Left ventricle myocardium inferior (tissue), 1 donor: ENCODE data around the gene TUBB2B. TPM values are rescaled to one million over a fixed set of nuclear protein-coding genes. Genes with fewer than 3 reads are reported as not detected.
"Not testable (repeated sequence)": the region's sequence is repeated elsewhere in the genome, so short reads cannot be mapped to it uniquely, and the experiment has no call there.

Experiments
- DNase-seq: peaks from one replicate; pipeline ENCODE4 v3.0.0-alpha.2; 2020
- H3K27ac ChIP-seq: fragments of 200-600 bp; replicated peaks from 2 replicates; pipeline ENCODE4 v1.8.0; 2021
- H3K27me3 ChIP-seq: fragments of 200-600 bp; 2 replicates; pipeline ENCODE4 v1.8.0; 2021; ENCODE audit warnings: low read depth
- H3K36me3 ChIP-seq: fragments of 200-600 bp; 2 replicates; pipeline ENCODE4 v1.8.0; 2021
- H3K4me1 ChIP-seq: fragments of 200-600 bp; 2 replicates; pipeline ENCODE4 v1.8.0; 2021
- H3K4me3 ChIP-seq: fragments of 200-600 bp; 2 replicates; pipeline ENCODE4 v1.8.0; 2021; ENCODE audit warnings: mild to moderate bottlenecking, moderate library complexity
- H3K9me3 ChIP-seq: fragments of 200-600 bp; replicated peaks from 2 replicates; pipeline ENCODE4 v1.8.0; 2021
- intact Hi-C: fragments of 100-400 bp; cut with micrococcal nuclease; formaldehyde crosslinking; loops from one replicate; pipeline ENCODE4 v1.11.0; 2022
- total RNA-seq: library from RNA; stranded (reverse); fragmentation: NEBNext Ultra II Directional; extraction: Animal tissue kit (Norgen Biotek cat#: 25700); gene quantifications from one replicate; pipeline ENCODE4 v1.2.1, GENCODE V29; 2021
- TF ChIP-seq, protein P1 (sequence below): fragments of 200-600 bp; IDR thresholded peaks from 2 replicates; pipeline ENCODE4 v1.8.0; 2021; ENCODE audit warnings: antibody characterized with exemption, mild to moderate bottlenecking, borderline replicate concordance
- donor health status: DM: no; HTN: yes; CAD: no; lungs with severe emphysema.

TUBB2B gene
- total RNA-seq, 1 donor from 2014 or later = 1.4 TPM

DNA sequence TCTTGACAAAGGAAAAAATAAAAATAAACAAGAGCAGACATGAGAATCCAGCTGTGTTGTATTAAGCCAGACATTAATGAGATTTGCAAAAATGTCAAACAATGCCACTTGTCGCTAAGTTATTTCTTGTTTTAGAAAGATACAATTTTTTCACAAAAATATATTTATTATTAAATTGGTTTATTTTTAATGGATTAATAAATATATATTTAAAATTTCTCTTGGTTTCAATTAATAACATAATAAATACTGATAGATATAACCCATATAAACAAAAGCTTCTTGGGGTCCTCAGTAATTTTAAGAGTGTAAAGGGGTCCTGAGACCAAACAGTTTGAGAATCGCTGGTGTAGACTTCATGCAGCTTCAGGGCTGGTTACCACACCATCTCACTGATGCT, 26.1 kb downstream of the TUBB2B start:
- TF ChIP-seq, protein P1, sequence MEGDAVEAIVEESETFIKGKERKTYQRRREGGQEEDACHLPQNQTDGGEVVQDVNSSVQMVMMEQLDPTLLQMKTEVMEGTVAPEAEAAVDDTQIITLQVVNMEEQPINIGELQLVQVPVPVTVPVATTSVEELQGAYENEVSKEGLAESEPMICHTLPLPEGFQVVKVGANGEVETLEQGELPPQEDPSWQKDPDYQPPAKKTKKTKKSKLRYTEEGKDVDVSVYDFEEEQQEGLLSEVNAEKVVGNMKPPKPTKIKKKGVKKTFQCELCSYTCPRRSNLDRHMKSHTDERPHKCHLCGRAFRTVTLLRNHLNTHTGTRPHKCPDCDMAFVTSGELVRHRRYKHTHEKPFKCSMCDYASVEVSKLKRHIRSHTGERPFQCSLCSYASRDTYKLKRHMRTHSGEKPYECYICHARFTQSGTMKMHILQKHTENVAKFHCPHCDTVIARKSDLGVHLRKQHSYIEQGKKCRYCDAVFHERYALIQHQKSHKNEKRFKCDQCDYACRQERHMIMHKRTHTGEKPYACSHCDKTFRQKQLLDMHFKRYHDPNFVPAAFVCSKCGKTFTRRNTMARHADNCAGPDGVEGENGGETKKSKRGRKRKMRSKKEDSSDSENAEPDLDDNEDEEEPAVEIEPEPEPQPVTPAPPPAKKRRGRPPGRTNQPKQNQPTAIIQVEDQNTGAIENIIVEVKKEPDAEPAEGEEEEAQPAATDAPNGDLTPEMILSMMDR = no peak
- no peak for DNase-seq
- no peak overlapping the region for H3K4me3 ChIP-seq
- peaks cover 15% of the 10 kb centered on the region for H3K27me3 ChIP-seq
- H3K27ac ChIP-seq = no peak overlapping the region
- no peaks in the 10 kb centered on the region for H3K4me1 ChIP-seq
- intact Hi-C loops = no loop called here
- H3K9me3 ChIP-seq = peaks cover 21% of the 10 kb centered on the region
- no peaks in the 10 kb centered on the region for H3K36me3 ChIP-seq

DNA sequence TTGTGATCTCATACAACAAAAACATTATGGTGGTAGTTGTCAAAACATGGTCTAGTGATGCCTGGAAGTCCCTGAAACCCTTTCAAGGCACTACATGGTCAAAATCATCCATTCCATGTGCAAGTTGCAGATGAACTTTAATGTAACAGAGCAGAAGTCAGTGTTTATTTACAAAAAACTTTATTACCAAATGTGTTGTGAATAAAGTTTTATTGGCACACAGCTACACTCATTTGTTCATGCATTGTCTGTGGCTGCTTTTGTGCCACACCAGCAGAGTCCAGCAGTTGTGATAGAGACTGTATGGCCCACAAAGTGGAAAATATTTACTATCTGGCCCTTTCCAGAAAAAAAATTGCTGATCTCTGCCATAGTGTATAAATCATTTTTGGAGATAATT, 26.8 kb downstream of the TUBB2B start:
- DNase-seq = no peak
- H3K27me3 ChIP-seq = peaks cover 9% of the 10 kb centered on the region
- intact Hi-C loops = no loop called here
- TF ChIP-seq, protein P1 = no peak
- no peaks in the 10 kb centered on the region for H3K4me1 ChIP-seq
- peaks cover 21% of the 10 kb centered on the region for H3K9me3 ChIP-seq
- no peak overlapping the region for H3K27ac ChIP-seq
- H3K36me3 ChIP-seq = no peaks in the 10 kb centered on the region
- H3K4me3 ChIP-seq = no peak overlapping the region

DNA sequence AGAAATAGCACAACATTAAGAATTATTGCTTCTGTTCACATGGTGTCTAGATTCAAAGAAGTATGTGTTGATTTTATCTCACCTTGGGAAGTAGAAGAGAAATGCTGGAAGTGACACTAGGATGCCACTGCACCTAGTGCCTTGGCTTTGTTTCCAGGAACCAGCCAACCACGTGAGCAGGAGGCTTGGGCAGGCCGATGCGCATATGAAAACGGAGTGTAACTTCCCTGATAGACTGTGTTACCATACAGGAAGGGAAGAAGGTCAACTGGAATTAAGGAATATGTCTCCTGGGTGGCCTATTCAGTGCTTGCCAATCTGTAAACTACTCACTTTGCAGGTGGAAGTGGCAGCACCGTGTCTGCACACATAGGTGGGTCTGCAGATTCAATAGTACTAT, 28.1 kb downstream of the TUBB2B start:
- TF ChIP-seq, protein P1 = no peak
- no peaks in the 10 kb centered on the region for H3K36me3 ChIP-seq
- intact Hi-C loops = no loop called here

GRCh38 chr6:3197734-3198133, 29.7 kb downstream of the TUBB2B start:
- H3K4me1 ChIP-seq, H3K27me3 ChIP-seq, DNase-seq, H3K36me3 ChIP-seq, H3K4me3 ChIP-seq, intact Hi-C loops, H3K27ac ChIP-seq: not testable (repeated sequence)
- H3K9me3 ChIP-seq = peaks cover 11% of the 10 kb centered on the region

More for the DNA sequence above, 28.1 kb downstream of the TUBB2B start:
- no peak overlapping the region for H3K27ac ChIP-seq
- no peak overlapping the region for H3K4me3 ChIP-seq
- peaks cover 9% of the 10 kb centered on the region for H3K4me1 ChIP-seq
- no peak for DNase-seq
- H3K27me3 ChIP-seq = peaks cover 6% of the 10 kb centered on the region
- peaks cover 15% of the 10 kb centered on the region for H3K9me3 ChIP-seq

- intact Hi-C loops = no loop called here
- no peak for DNase-seq
- no peak overlapping the region for H3K27ac ChIP-seq
- H3K27me3 ChIP-seq = no peaks in the 10 kb centered on the region
- H3K4me3 ChIP-seq = no peak overlapping the region
- H3K4me1 ChIP-seq = peaks cover 9% of the 10 kb centered on the region
- H3K9me3 ChIP-seq = peaks cover 11% of the 10 kb centered on the region
- TF ChIP-seq, protein P1 = no peak
- H3K36me3 ChIP-seq = no peaks in the 10 kb centered on the region
These were observed 30.7 kb downstream of the TUBB2B start for GRCh38 chr6:3196770-3197169.

GRCh38 chr6:3195695-3196497, 31.6 kb downstream of the TUBB2B start:
- H3K27ac ChIP-seq = peak overlapping the region; percentile 81
- peaks cover 11% of the 10 kb centered on the region for H3K9me3 ChIP-seq
- no peaks in the 10 kb centered on the region for H3K36me3 ChIP-seq
- intact Hi-C loops = no loop called here
- no peaks in the 10 kb centered on the region for H3K27me3 ChIP-seq
- DNase-seq = no peak
- peaks cover 9% of the 10 kb centered on the region for H3K4me1 ChIP-seq
- TF ChIP-seq, protein P1 = peak; percentile 17
- H3K4me3 ChIP-seq = no peak overlapping the region
